Measurements from ENCODE around the gene LINGO3. TPM values are rescaled to one million over a fixed set of nuclear protein-coding genes. Genes with fewer than 3 reads are reported as not detected.

The LINGO3 gene
- total RNA-seq, 2 experiments from 2014 or later: 0.15 to 0.17 TPM

DNA sequence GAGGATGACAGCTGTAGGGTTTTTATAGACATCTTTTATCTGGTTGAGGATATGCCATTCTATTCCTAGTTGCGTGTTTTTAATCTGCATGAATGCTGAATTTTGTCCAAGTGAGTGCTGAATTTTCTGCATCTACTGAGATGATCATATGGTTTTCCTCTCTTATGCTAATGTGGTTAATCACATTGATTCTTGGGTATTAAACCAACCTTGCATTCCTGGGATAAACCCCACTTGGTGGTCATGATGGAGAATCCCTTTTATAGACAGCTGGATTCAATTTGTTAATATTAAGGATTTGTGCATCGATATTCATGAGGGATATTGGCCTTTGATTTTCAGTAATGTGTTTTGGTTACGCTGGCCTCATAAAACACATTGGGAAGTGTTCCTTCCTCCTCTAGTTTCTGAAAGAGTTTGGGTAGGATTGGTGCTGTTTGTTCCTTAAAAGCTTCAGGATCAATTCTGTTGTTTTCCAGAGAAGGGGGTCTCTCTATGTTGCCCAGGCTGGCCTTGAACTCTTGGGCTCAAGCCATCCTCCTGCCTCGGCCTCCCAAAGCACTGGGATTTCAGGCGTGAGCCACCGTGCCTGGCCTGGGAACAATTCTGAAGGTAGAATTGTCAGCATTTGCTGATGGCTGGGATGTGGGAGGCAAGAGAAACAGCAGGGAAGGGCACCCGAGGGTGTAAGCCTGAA is 7.3 kb upstream of the LINGO3 start:
- ChIA-PET POLR2A (interaction anchor here (1.2 kb wide), 1 partner anchor 13 kb away, joined by 4 read pairs; the partner anchor contains the start of genes LSM7 and SPPL2B), CTCF (interaction anchor here (0.6 to 1.1 kb wide), 3 partner anchors 13 to 161 kb away, joined by 3 to 4 read pairs (median 3); no protein-coding TSS in a partner anchor)

DNA sequence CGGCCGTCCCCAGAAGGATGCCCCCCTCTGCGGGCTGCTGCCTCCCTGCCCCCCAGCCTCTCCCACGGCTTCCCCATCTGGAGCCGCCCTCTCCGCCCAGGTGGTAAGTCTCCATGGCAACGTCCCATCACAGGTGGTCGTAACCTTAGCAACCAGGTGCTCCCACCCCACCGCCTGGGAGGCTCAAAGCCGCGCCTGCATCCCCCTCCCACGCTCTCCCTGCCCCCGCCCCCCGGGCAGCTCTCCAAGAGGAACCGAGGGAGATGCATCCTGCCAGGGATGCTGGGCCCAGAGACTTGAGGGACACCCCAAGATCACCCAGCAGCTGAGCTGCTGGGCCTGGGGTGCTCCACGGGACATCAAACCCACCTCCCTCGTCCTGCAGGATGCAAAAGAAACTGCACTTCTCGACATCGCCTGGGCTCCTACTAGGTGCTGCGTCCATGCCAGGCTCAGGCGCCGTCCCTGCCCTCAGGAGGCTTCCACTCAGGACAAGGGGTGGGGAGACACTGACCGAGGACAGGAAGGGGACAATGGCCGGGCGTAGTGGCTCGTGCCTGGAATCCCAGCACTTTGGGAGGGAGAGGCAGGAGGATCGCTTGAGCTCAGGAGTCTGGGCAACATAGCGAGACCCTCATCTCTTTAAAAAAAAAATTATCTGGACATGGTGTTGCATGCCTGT is 5.0 kb upstream of the LINGO3 start:
- CTCF ChIA-PET: interaction anchor here (0.6 kb wide), 1 partner anchor 47 kb away, joined by 4 read pairs; no protein-coding TSS in a partner anchor
- POLR2A ChIA-PET: no interaction called here

DNA sequence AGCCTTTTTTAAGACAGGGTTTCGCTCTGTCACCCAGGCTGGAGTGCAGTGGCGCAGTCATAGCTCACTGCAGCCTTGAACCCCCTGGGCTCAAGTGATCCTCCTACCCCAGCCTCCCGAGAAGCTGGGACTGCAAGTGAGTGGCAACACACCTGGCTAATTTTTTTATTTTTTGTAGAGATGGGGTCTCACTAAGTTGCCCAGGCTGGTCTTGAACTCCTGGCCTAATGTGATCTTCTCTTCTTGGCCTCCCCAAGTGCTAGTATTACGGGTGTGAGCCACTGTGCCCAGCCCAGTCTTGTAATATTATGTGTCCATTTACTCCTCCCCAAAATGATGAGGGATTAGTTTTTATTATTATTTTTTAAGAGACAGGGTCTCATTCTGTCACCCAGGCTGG is 3.1 kb upstream of the LINGO3 start:
- POLR2A ChIA-PET: no interaction called here
- CTCF ChIA-PET: interaction anchor here (0.8 kb wide), 1 partner anchor 16 kb away, joined by 4 read pairs; no protein-coding TSS in a partner anchor

DNA sequence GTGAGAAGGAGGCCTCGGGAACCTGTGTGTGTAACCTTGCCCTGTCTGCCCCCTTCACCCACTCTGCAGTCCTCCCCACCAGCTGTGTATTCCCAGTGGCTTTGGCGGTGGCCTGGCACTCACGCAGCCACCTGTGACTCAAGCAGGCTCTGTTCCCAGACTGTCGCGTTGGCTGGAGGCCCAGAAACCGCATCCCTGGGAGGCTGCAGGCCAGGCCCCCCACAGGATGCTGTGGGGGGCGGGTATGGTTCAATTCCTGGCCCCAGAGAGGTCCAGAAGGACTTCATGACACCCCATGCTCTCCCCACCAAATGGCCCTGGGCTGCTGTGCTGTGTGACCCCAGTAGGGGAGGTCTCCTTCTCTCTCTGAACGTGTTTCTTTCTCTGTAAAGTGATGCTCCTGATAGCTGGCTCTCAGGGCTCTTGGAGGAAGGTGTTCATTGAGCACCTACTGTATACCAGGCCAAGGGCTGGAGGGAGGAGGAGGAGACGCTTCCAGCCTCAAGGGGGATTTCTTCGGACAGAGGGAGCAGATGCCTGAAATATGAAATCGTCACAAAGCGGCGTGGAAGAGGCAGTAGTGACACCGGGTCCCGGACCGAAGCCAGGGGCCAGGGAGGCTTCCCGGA is 1.9 kb upstream of the LINGO3 start:
- POLR2A ChIA-PET: interaction anchor here (0.6 kb wide), 1 partner anchor 164 kb away, joined by 3 read pairs; no protein-coding TSS in a partner anchor
- CTCF ChIA-PET: no interaction called here

DNA sequence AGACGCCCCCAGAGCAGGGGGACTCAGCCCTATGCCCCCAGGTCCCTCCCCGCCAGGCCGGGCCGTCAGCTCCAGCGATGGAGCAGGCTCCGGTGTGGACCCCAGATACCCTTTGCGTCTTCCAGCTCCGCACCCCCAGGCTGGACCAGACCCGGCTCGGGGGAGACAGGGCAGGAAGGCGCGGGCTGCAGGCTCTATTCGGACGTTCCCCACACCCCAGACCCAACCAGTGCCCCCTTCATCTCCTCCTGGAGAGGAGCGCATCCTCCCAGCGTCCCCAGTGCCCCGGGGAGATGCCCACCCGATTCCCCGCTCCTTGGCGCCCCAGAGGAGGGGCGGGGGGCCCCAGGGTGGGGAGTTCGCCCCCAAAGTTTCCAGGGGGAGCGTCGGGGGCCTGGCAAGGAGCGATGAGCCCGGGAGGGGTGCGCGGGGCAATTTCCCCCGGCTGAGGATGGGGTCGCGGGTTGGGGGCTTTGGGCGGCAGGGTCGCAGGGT is 389 bp downstream of the LINGO3 start:
- POLR2A ChIA-PET: no interaction called here
- CTCF ChIA-PET: no interaction called here

DNA sequence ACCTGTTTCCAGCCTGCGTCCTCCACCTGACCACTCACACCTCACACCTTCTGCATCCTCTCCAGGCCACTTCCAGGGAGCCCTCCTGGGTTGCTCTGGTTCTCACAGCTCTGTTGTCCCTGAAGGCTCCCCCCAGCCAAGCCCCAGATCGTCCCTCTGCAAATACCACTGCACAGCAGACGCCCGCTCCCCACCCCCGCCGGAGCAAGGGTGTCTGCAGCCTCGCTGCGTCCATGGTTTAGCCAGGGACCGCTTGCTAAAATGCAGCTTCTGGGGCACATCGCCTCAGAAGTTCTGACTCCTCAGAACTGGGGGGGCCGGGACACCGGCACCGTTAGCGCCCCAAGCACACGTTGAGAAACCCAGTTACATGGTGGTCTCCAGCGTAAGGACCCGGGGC is 983 bp downstream of the LINGO3 start:
- ChIA-PET POLR2A (no interaction called here), CTCF (no interaction called here)

DNA sequence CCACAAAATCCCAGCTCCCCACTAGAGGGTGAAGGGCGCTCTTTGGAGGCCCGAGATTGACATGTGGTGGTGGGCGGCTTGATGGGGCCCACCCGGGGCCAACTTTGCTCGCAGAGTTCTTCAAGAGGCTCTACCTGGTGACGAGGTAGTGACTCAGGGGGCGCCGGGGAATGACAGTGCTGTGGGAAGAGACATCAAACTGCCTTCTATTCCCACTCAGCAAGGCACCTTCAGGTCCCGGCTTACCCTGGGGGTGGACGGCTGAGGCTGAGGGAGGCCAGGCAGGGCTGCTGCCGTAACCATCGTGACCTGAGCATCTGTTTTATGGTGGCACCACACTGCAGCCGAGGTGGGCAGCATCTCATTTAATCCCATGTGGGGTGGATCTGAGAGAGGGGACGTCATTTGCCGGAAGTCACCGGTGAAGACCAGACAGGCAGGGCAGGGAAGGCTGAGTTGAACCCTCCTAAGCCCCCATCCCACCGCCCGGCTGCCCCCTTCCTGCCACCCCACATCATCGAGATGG is 1.6 kb downstream of the LINGO3 start:
- ChIA-PET POLR2A (no interaction called here), CTCF (no interaction called here)

DNA sequence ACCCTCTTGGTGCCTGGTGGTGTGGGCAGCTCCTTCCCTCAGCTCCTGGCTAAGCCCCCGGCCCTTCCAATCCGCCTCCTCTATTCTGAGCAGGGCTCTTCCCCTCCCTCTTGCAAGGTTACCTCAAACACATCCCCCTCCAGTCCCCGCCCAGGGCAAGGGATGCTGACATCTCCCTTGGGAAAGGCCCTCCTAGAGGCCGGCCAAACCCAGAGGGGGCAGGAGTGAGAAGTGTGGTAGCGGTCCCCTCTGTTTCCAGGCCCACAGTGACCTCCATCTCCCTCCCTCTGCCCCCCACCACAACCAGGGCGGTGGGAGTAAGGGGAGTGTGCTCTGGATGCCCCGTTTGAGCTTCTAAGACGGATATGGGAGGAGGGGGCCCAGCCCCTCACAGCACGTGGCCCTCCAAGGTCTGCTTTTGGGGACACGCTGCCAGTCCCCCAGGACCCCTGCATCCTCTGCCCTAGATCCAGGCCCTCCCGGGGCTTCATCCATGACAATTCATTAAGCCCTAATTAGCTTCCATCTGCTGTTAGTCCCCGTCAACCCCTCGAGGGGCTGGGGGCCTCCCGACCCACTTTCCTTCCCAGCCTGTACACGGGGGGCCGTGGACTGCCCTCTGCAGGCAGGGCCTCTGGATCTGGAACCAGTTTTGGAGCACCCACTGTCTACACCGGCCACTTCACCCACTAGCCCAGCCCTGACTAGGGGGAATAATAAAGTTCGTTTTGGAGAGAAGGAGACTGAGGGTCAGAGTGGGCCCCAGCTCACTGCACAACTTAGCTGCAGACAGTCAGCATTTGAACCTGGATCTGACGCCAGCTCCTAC is 2.3 kb downstream of the LINGO3 start:
- ChIA-PET POLR2A (no interaction called here), CTCF (no interaction called here)

DNA sequence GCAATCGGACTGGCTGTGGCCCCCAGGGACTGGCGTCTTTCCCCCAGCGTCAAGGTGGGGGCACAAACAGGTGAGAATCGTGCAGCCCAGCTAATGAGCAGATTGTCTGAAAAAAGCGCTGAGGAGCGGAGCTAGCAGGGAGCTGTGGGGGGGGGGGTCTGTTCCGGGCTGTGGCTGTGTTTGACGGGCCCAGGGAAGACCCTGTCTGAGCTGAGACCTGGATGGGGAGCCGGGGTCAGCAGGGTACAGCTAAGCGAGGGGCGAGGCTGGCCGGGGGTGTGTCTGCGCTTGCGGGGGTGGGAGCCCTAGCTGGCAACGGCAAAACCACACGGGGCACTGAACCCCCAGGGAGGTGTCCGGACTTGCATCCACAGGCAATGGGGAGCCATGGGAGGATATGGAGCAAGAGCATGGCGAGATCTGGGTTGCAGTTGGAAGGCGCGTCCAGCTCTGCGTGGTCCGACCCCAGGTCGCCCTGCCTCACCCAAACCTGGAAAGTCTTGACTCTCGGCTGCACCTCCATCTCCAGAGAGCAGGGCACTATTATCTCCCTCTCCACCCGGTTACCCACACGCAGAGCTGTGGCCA is 4.6 kb downstream of the LINGO3 start:
- ChIA-PET CTCF (interaction anchor here (0.8 to 1.1 kb wide), 2 partner anchors 13 to 24 kb away, joined by 3 read pairs; no protein-coding TSS in a partner anchor), POLR2A (no interaction called here)

DNA sequence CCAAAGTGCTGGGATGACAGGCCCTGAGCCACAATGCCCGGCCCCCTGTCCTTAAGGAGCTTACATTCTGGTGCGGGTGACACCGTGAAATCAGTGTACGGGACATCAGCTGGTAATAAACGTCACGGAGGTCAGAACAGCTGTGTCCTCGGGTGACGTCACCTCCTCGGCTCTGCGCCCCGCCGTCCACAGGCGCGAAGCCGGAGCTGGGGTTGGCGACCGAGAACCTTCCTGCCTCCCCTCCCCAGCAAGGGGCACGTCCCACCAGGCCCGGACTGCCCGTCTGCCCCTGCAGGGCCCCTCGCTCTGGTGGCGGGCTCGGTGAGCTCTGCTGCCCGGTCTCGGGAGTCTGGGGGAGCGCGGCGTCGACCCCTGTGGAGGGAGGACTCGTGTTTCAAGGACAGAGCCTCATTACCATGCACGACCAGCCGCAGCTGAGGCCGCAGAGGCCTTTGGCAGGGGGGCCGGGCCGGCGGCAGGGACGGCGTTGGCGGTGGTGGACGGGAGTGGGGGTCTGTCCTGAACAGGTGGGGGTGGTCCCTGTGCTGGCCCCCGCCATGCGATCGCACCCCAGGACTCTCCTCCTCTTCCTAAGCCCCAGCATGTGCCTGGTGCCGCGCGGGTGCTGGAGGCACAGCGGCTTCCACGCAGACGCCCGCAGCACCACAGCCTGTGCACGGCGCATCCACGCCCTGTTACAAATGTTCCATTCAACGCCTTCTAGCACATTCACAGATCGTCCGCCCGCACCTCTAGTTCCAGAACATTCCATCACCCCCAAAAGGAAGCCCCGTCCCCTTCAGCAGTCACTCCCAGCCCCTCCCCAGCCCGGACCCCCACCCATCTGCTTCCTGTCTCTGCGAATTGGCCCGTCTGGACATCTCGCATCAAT is 5.4 kb downstream of the LINGO3 start:
- POLR2A ChIA-PET: interaction anchor here (0.7 to 1.1 kb wide), 2 partner anchors 25 to 30 kb away, joined by 3 read pairs; partner anchors contain the start of gene LSM7
- CTCF ChIA-PET: interaction anchor here (1.1 kb wide), 1 partner anchor 13 kb away, joined by 3 read pairs; no protein-coding TSS in a partner anchor

DNA sequence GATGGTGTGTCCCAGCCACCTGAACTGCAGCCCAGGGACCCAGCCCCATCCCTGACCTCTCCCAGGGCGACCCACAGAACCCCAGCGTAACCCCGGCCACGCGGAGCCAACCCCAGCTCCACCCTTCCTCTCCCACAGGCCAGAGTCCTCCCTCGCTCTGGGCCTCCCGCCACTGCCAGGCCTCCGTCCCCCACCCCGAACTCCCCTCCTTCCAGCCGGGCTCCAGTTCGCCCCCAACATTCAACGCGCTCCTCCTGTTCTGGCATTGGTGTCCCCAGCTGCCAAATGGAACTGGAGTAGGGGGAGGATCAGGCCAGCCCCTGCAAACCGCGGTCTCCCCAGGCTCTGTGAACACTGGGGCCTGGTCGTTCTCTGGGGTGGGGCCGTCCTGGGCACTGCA is 7.4 kb downstream of the LINGO3 start:
- POLR2A ChIA-PET: no interaction called here
- CTCF ChIA-PET: interaction anchor here (0.7 kb wide), 1 partner anchor 256 kb away, joined by 3 read pairs; no protein-coding TSS in a partner anchor

DNA sequence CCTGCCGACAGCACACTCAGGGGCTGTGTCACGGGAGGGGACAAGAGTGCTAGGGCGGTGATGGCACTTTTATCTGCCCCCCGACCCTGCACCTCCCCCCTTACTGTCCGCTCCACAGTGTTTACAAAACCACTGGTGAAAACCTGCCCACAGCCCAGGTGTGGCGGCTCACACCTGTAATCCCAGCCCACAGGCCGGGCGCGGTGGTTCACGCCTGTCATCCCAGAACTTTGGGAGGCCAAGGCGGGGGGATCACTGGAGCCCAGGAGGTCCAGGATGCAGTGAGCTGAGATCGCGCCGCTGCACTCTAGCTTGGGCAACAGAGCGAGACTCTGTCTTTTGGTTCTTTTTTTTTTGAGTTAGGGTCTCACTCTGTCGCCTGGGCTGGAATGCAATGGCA is 11.8 kb downstream of the LINGO3 start:
- ChIA-PET POLR2A (no interaction called here), CTCF (interaction anchor here (0.5 kb wide), 1 partner anchor 9 kb away, joined by 3 read pairs; no protein-coding TSS in a partner anchor)

DNA sequence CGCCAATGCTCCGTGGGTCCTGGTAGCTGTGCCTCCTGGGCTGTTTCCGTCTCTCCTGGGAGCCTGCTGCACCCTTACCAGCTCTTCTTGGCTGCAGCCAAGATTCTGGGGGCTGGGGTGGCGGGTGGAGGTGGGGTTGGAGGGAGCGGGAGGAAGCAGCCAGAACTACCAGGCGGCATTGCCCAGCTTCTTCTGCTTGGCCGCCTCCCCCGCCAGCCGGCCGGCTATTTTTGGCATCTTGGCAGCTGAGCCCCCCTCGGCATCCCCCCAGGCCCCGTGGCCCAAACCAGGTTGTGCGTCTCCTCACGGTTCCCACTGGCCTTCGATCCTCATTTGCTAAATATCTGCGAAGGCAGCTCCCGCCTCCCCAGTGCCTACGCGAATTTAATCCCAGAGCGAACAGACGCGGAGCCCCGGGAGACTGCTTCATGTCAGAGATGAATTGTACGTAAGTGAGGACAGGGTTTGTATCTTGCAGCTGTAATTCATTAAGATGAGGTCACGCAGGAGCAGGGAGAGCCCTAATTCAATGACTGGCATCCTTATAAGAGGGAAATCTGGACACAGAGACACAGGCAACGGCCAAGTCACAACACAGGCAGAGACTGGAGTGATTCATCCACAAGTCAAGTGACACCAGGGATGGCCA is 13.1 kb downstream of the LINGO3 start:
- CTCF ChIA-PET: interaction anchor here (1.3 kb wide), 1 partner anchor 21 kb away, joined by 3 read pairs; no protein-coding TSS in a partner anchor
- POLR2A ChIA-PET: no interaction called here

DNA sequence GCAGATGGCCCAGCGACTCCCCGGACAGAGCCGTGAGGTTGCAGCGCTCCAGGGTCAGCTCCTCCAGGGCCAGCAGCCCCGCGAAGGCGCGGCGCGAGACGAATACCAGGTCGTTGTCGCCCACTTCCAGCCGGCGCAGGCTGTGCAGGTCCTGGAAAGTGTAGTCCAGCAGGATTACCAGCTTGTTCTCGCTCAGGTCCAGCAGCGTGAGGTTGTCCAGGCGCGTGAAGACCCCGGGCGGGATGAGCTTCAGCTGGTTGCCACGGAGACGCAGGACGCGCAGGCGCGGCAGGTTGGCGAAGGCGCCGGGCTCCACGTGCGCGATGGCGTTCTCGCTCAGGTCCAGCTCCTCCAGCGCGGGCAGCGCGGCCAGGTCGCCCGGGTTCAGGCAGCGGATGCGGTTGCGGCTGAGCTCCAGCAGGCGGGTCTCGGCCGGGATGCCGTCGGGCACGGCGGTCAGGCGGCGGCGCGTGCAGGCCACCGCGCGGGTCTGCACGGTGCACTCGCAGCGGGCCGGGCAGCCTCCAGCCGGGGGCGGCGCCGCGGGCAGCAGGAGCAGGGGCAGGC is 16.7 kb downstream of the LINGO3 start:
- POLR2A ChIA-PET: no interaction called here
- CTCF ChIA-PET: interaction anchor here (0.6 kb wide), 2 partner anchors 100 to 261 kb away, joined by 3 read pairs; no protein-coding TSS in a partner anchor

DNA sequence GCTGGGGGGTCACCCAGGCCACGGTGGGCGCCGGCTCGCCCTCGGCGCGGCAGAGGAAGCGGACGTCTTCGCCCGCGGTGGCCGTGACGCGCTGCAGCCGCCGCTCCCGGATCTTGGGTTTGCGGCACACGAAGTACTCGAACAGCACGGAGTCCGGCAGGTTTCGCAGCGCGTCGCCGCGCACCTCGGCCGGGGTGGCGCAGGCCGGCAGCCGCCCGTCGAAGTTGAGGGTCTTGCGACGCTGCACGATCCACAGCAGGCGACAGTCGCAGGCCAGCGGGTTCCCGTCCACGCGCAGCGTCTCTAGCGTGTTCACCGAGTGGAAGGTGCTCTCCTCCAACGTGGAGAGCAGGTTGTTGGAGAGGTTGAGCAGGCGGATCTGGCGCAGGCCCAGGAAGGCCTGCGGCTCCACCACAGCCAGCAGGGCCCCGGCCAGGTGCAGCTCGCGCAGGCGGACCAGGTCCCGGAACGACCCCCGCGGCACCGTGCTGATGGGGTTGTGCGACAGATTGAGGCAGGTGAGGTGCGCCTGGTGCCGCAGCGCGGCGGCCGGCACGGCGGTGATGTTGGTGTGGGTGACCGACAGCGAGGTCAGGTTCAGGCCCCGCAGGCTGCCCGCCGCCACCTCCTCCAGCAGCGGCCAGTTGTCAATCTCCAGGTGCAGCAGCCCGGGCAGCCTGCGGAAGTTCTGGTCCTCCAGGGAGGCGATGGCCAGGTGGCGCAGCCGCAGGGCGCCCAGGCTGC is 17.3 kb downstream of the LINGO3 start:
- CTCF ChIA-PET: interaction anchor here (0.6 kb wide), 1 partner anchor 100 kb away, joined by 3 read pairs; no protein-coding TSS in a partner anchor

More for the DNA sequence above, 17.3 kb downstream of the LINGO3 start:
- POLR2A ChIA-PET: no interaction called here
